ENCODE data around the gene SNRPD3. TPM values are rescaled to one million over a fixed set of nuclear protein-coding genes. Genes with fewer than 3 reads are reported as not detected.
"Not testable (repeated sequence)": the region's sequence is repeated elsewhere in the genome, so short reads cannot be mapped to it uniquely, and the experiment has no call there.

SNRPD3 gene
- total RNA-seq, 1 donor from 2014 or later: 99.9 TPM

GRCh38 chr22:24530968-24531367, 24.8 kb upstream of the SNRPD3 start:
- intact Hi-C loops (cut with micrococcal nuclease): not testable (repeated sequence)

- intact Hi-C loops (cut with micrococcal nuclease): no loop called here
These were observed 23.7 kb upstream of the SNRPD3 start for GRCh38 chr22:24532075-24532474.

GRCh38 chr22:24535348-24535747, 20.5 kb upstream of the SNRPD3 start:
- intact Hi-C loops (cut with micrococcal nuclease): no loop called here

- intact Hi-C loops (cut with micrococcal nuclease): no loop called here
These were observed 19.7 kb upstream of the SNRPD3 start for GRCh38 chr22:24536089-24536488.

- intact Hi-C loops (cut with micrococcal nuclease): no loop called here
These were observed 15.3 kb upstream of the SNRPD3 start for GRCh38 chr22:24540470-24540869.

- intact Hi-C loops (cut with micrococcal nuclease): no loop called here
These were observed 13.9 kb upstream of the SNRPD3 start for GRCh38 chr22:24541681-24542515.

GRCh38 chr22:24542641-24543040, 13.2 kb upstream of the SNRPD3 start:
- intact Hi-C loops (cut with micrococcal nuclease): no loop called here

GRCh38 chr22:24543185-24543601, 12.6 kb upstream of the SNRPD3 start:
- intact Hi-C loops (cut with micrococcal nuclease): no loop called here

- intact Hi-C loops (cut with micrococcal nuclease): no loop called here
These were observed 12.0 kb upstream of the SNRPD3 start for GRCh38 chr22:24543679-24544243.

- intact Hi-C loops (cut with micrococcal nuclease): loop anchor here (1.0 kb wide), 1 partner anchor 10 kb away; no protein-coding TSS in a partner anchor
These were observed 7.0 kb upstream of the SNRPD3 start for GRCh38 chr22:24548812-24549211.

GRCh38 chr22:24550028-24550901, 5.5 kb upstream of the SNRPD3 start:
- intact Hi-C loops (cut with micrococcal nuclease): no loop called here

GRCh38 chr22:24550902-24551435, 4.8 kb upstream of the SNRPD3 start:
- intact Hi-C loops (cut with micrococcal nuclease): no loop called here

- intact Hi-C loops (cut with micrococcal nuclease): not testable (repeated sequence)
These were observed 3.1 kb upstream of the SNRPD3 start for GRCh38 chr22:24552503-24553286.

- intact Hi-C loops (cut with micrococcal nuclease): loop anchor here (2.0 kb wide), 7 partner anchors 39 to 767 kb away; partner anchors contain the start of genes LRRC75B, MIF and SMARCB1
These were observed 2.0 kb upstream of the SNRPD3 start for GRCh38 chr22:24553597-24554312.

GRCh38 chr22:24554313-24555164, 1.3 kb upstream of the SNRPD3 start, which contains the start of gene GUCD1:
TSS of gene GUCD1 (minus strand) at chr22:24555138. CDS start at chr22:24554991, 147 bp downstream.
- intact Hi-C loops (cut with micrococcal nuclease): loop anchor here (1.0 to 5.0 kb wide), 13 partner anchors 29 to 787 kb away; partner anchors contain the start of genes CHCHD10, LRRC75B, MIF and SGSM1

- intact Hi-C loops (cut with micrococcal nuclease): loop anchor here (1.0 to 5.0 kb wide), 4 partner anchors 11 to 792 kb away; partner anchors contain the start of genes CHCHD10, SGSM1 and SLC2A11
These were observed 3.7 kb downstream of the SNRPD3 start for GRCh38 chr22:24559471-24559870.

GRCh38 chr22:24563246-24563645, 7.4 kb downstream of the SNRPD3 start:
- intact Hi-C loops (cut with micrococcal nuclease): no loop called here

- intact Hi-C loops (cut with micrococcal nuclease): no loop called here
These were observed 8.7 kb downstream of the SNRPD3 start for GRCh38 chr22:24564376-24565058.
